ENCODE data around the gene DAB1.

DAB1 gene

DNA sequence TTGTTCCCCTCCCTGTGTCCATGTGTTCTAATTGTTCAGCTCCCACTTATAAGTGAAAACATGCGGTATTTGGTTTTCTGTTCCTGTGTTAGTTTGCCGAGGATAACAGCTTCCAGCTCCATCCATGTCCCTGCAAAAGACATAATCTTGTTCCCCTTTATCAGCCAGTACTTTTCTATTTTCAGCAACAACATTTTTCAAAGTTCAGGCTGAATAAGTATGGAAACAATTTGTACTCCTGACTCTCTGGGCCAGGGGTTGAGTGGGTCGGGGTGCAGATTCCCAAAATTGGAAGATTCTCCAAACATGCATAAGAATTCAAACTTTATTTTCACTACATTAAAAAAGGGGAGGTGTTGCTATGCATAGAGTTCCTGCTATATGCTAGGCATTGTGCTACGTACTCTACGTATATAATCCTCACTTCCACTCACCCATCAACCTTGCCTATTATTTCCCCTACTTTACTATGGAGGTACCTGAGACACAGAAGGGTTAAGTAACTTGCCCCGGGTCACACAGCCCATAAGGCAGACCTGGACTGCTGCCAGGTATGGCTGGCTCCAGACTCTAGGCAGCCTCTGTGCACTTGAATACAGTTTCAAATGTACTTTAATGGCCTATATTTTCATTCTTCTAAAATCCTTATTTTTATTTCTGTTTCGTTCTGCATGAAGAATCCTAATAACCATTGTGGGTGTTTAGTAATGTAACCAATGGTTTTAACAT, 341.0 kb downstream of the DAB1 start:
- DNase-seq (ENCODE audit: extremely low read depth, low read depth) = no peak
- TF ChIP-seq, protein P1, sequence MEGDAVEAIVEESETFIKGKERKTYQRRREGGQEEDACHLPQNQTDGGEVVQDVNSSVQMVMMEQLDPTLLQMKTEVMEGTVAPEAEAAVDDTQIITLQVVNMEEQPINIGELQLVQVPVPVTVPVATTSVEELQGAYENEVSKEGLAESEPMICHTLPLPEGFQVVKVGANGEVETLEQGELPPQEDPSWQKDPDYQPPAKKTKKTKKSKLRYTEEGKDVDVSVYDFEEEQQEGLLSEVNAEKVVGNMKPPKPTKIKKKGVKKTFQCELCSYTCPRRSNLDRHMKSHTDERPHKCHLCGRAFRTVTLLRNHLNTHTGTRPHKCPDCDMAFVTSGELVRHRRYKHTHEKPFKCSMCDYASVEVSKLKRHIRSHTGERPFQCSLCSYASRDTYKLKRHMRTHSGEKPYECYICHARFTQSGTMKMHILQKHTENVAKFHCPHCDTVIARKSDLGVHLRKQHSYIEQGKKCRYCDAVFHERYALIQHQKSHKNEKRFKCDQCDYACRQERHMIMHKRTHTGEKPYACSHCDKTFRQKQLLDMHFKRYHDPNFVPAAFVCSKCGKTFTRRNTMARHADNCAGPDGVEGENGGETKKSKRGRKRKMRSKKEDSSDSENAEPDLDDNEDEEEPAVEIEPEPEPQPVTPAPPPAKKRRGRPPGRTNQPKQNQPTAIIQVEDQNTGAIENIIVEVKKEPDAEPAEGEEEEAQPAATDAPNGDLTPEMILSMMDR (IDR thresholded peaks at IDR 0.05; ENCODE audit: low read depth, low read length) = no peak

DNA sequence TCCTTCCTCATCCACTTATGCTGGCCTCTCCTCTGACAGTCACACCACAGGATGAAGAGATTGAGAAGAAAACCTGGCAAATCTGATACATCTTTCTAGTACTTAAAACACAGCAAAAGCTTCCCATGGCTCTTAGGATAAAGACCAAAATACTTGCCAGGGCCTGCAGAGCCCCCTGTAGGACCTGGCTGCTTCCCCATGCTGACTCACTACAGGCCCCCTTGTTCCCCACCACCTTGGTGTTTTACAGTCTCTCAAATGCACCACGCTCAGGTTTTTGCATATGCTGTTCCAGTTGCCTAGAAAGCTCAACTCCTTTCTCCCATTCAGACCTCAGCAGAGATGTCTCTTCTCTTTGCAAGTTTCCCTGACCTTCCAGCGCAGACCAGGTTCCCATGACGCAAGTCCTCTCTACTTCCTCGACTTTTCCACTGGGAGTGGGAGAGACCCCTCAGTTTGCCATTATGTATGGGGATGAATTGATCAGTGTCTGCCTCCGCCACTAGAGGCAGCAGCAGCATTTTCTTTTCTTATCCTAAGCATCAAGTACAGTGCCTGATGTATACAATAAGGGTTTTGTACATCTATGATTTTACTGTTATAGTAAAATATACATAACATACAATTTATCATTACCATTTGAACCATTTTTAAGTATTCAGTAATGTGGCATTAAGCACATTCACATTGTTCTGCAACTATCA, 344.3 kb downstream of the DAB1 start:
- no peak for DNase-seq (ENCODE audit: extremely low read depth, low read depth)
- TF ChIP-seq, protein P1 (IDR thresholded peaks at IDR 0.05; ENCODE audit: low read depth, low read length) = no peak

DNA sequence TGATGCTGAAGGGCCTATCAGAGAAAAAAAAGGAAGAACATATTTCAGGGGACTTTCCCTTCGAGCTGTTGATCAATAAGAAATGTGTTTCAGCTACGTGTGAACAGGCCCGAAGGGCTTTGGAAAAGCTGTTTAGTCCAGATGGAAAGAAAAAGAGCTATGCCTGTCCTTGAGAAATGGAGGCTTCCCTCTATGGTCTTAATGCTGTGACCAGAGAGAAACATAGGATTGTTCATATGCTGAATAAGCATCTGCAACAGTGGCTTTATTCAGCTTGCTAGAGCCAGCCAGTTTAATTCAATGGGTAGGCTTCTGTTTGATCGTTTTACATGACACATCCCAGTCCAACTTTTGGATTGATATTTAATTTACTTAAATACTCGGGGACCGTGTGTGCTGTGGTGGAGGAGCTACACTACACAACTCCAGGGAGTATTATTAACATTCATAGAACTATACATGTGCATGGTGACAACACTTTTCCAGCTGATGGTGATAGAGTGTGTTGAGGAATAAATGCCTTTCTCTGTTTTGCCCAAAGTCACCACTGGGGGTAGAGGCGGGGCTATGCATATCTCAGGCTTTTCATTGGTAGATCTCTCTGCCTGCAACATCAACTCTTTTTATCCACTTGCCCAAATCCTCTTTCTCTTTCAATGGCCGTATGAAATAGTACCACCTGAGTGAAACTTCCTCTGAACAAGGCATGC, 351.3 kb downstream of the DAB1 start:
- TF ChIP-seq, protein P1 (IDR thresholded peaks at IDR 0.05; ENCODE audit: low read depth, low read length) = no peak
- DNase-seq (ENCODE audit: extremely low read depth, low read depth) = no peak

DNA sequence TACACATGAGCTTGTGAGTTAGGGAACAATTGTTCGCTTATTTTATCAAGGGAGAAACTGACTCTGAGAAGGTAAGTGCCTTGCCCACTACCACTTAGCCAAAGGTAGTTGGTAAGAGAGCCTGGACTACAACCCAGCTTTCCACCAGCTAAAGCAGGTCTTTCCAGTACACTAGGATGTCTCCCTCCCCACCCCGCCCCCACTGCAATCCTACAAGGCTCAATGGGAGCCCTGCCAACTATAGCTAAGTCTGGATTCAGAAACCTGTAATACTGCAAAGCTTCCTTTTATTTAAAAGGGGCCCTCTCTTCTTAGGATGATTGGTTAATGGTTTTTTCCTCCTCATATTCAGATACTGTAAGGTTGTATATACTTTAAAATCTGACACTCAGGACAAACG, 356.0 kb downstream of the DAB1 start:
- DNase-seq (ENCODE audit: extremely low read depth, low read depth) = no peak

DNA sequence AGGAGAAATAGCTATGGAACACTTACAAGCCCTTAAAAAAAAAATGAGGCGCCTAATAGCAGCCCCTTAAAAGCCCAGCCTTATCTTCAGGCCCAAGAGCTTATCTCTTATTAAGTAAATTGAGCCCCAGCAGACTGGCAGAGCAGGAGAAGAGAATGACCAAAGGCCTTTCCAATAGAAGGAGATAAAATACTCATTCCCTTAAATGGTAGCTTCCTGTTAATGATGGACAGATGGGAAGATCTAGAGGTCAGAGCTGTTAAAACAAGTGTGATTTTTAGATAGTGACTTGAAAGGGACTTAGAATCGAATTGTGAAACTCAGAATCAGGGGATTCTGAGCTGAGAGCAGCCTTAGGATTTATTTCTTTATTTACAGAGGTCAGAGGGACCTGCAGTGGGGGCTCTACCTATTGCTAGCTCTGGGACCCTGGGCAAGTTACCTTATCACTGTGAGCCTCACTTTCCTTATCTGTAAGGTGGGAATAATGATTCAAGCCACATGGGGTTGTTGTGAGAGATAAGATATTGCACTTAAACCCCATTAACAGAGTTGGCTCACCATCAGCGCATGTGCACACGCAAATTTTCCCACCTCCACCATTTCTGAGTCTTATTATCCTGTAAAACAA, 356.8 kb downstream of the DAB1 start:
- no peak for DNase-seq (ENCODE audit: extremely low read depth, low read depth)
- TF ChIP-seq, protein P1 (IDR thresholded peaks at IDR 0.05; ENCODE audit: low read depth, low read length) = no peak

More for the DNA sequence above, 356.0 kb downstream of the DAB1 start:
- TF ChIP-seq, protein P1 (IDR thresholded peaks at IDR 0.05; ENCODE audit: low read depth, low read length) = no peak

DNA sequence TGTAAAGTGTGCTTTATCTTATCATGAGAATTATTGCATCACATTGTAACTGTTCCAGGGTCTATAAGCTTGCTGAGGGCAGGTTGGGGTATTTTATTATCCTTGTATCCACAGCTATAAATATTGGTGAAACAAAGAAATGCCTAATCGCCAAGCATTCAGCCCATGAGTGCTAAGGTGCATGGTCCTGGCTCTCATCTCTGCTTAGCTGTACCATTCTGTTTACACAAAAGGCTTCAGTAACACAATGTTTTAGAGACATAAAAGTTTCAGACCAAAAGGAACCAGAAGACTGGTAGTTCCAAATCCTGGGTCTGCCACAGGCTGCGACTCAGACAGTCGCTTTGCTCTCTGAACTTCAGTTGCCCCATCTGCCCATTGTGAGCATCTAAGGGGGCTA, 358.4 kb downstream of the DAB1 start:
- no peak for DNase-seq (ENCODE audit: extremely low read depth, low read depth)
- TF ChIP-seq, protein P1 (IDR thresholded peaks at IDR 0.05; ENCODE audit: low read depth, low read length) = no peak
